Activated naive CD4-positive, alpha-beta T cell treated with anti-CD3 and anti-CD28 coated beads for 36 hours (primary cell): ENCODE results near the gene PSEN1. TPM values are rescaled to one million over a fixed set of nuclear protein-coding genes. Genes with fewer than 3 reads are reported as not detected.

Experiments
- CTCF ChIA-PET: fragments of 350-600 bp; sonication (Branson Sonifier 250); formaldehyde crosslinking; loops from one replicate; lab custom pipeline; 2021; ENCODE audit warnings: antibody characterized with exemption; lab: Charles Lee
- DNase-seq: peaks from one replicate; pipeline ENCODE4 v3.0.0-alpha.2; 2020
- H3K27ac Mint-ChIP-seq: one replicate; pipeline ENCODE4 v1.8.0; 2021; ENCODE audit warnings: mild to moderate bottlenecking, mixed read lengths
- H3K27me3 Mint-ChIP-seq: one replicate; pipeline ENCODE4 v1.8.0; 2021; ENCODE audit warnings: low read depth, mixed read lengths
- H3K36me3 Mint-ChIP-seq: one replicate; pipeline ENCODE4 v1.8.0; 2021; ENCODE audit warnings: low read depth, mixed read lengths
- H3K4me1 Mint-ChIP-seq: one replicate; pipeline ENCODE4 v1.8.0; 2021; ENCODE audit warnings: low read depth, mixed read lengths
- H3K4me3 Mint-ChIP-seq: one replicate; pipeline ENCODE4 v1.8.0; 2021; ENCODE audit warnings: mild to moderate bottlenecking, moderate library complexity, mixed read lengths
- H3K9me3 Mint-ChIP-seq: one replicate; pipeline ENCODE4 v1.8.0; 2021; ENCODE audit warnings: mixed read lengths
- intact Hi-C: fragments of 100-400 bp; cut with micrococcal nuclease; formaldehyde crosslinking; loops from one replicate; pipeline ENCODE4 v1.15.1; 2023
- total RNA-seq, 2 experiments: library from RNA; stranded (reverse); gene quantifications; one replicate each; pipeline ENCODE4 v1.2.3, GENCODE V29; 2021

The PSEN1 gene
- total RNA-seq, 2 experiments from 2014 or later = 24.5 to 26.0 TPM

- Mint-ChIP-seq H3K4me1 (no peaks in the 10 kb centered on the region), H3K36me3 (no peaks in the 10 kb centered on the region), H3K27ac (no peak overlapping the region), H3K4me3 (no peak overlapping the region), H3K27me3 (peaks cover 2% of the 10 kb centered on the region), H3K9me3 (no peaks in the 10 kb centered on the region)
- no peak for DNase-seq
- intact Hi-C loops = no loop called here
- CTCF ChIA-PET = no interaction called here
Observed at GRCh38 chr14:73263606-73264005, 127.3 kb downstream of the PSEN1 start.

DNA sequence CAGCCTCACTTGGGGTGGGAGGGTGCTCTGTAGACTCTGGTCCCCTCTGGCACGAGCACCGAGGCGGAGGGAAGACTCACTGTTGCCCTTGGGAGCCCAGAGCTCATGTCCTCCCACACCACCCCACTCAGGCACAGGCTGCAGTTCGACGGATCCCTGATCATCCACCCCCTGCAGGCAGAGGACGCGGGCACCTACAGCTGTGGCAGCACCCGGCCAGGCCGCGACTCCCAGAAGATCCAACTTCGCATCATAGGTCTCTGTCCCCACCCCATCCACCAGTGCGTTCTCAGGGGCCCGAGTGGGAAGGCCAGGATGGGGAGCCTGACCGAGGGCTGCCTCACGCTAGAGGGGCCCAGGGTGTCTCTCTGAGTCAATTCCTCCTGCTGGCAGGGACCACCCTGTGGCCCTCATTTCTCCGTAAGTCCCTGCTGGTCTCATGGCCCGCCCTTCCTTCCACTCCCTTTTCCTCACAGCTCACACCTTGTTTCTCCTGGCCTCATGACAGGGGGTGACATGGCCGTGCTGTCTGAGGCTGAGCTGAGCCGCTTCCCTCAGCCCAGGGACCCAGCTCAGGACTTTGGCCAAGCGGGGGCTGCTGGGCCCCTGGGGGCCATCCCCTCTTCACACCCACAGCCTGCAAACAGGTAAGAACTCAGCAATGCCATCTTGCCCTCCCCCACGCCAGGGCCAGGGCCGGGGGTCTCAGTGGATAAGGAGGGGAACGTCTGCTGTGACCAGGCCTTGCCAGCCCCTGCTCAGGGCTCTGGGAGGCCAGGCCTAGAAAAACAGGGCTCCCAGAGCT, 128.0 kb downstream of the PSEN1 start:
- H3K9me3 Mint-ChIP-seq = no peaks in the 10 kb centered on the region
- CTCF ChIA-PET = no interaction called here
- peaks cover 7% of the 10 kb centered on the region for H3K27me3 Mint-ChIP-seq
- DNase-seq = no peak
- H3K27ac Mint-ChIP-seq = no peak overlapping the region
- no peak overlapping the region for H3K4me3 Mint-ChIP-seq
- intact Hi-C loops = no loop called here
- peaks cover 1% of the 10 kb centered on the region for H3K4me1 Mint-ChIP-seq
- H3K36me3 Mint-ChIP-seq = no peaks in the 10 kb centered on the region

- no peak for DNase-seq
- H3K36me3 Mint-ChIP-seq = no peaks in the 10 kb centered on the region
- H3K4me1 Mint-ChIP-seq = peaks cover 2% of the 10 kb centered on the region
- no peaks in the 10 kb centered on the region for H3K9me3 Mint-ChIP-seq
- H3K4me3 Mint-ChIP-seq = no peak overlapping the region
- H3K27ac Mint-ChIP-seq = no peak overlapping the region
- intact Hi-C loops = no loop called here
- CTCF ChIA-PET = no interaction called here
- peaks cover 11% of the 10 kb centered on the region for H3K27me3 Mint-ChIP-seq
Observed at GRCh38 chr14:73264885-73265720, 128.8 kb downstream of the PSEN1 start.

- no peak for DNase-seq
- CTCF ChIA-PET = no interaction called here
- no peak overlapping the region for H3K4me3 Mint-ChIP-seq
- intact Hi-C loops = no loop called here
- H3K9me3 Mint-ChIP-seq = no peaks in the 10 kb centered on the region
- H3K27ac Mint-ChIP-seq = no peak overlapping the region
- peaks cover 17% of the 10 kb centered on the region for H3K27me3 Mint-ChIP-seq
- peaks cover 7% of the 10 kb centered on the region for H3K4me1 Mint-ChIP-seq
- H3K36me3 Mint-ChIP-seq = no peaks in the 10 kb centered on the region
Observed at GRCh38 chr14:73265721-73266046, 129.4 kb downstream of the PSEN1 start.

GRCh38 chr14:73266317-73266716, 130.0 kb downstream of the PSEN1 start:
- Mint-ChIP-seq H3K27ac (no peak overlapping the region), H3K27me3 (peaks cover 19% of the 10 kb centered on the region), H3K36me3 (no peaks in the 10 kb centered on the region), H3K9me3 (no peaks in the 10 kb centered on the region), H3K4me1 (peaks cover 8% of the 10 kb centered on the region), H3K4me3 (no peak overlapping the region)
- intact Hi-C loops = no loop called here
- no peak for DNase-seq
- CTCF ChIA-PET = interaction anchor here (0.6 kb wide), 1 partner anchor 62 kb away, joined by 3 read pairs; no protein-coding TSS in a partner anchor

- Mint-ChIP-seq H3K27me3 (peaks cover 19% of the 10 kb centered on the region), H3K9me3 (no peaks in the 10 kb centered on the region), H3K27ac (no peak overlapping the region), H3K4me3 (no peak overlapping the region), H3K4me1 (peaks cover 8% of the 10 kb centered on the region), H3K36me3 (no peaks in the 10 kb centered on the region)
- CTCF ChIA-PET = no interaction called here
- DNase-seq = no peak
- intact Hi-C loops = no loop called here
Observed at GRCh38 chr14:73267474-73267873, 131.2 kb downstream of the PSEN1 start.

- Mint-ChIP-seq H3K27me3 (peaks cover 17% of the 10 kb centered on the region), H3K36me3 (no peaks in the 10 kb centered on the region), H3K4me3 (peak overlapping the region; percentile 57), H3K4me1 (peaks cover 8% of the 10 kb centered on the region), H3K9me3 (no peaks in the 10 kb centered on the region), H3K27ac (no peak overlapping the region)
- DNase-seq = peak; percentile 28
- intact Hi-C loops = no loop called here
- CTCF ChIA-PET = interaction anchor here (0.5 kb wide), 1 partner anchor 199 kb away, joined by 3 read pairs; no protein-coding TSS in a partner anchor
Observed at GRCh38 chr14:73269729-73270531, 133.6 kb downstream of the PSEN1 start.

- Mint-ChIP-seq H3K27ac (no peak overlapping the region), H3K9me3 (no peaks in the 10 kb centered on the region), H3K27me3 (peaks cover 17% of the 10 kb centered on the region), H3K4me3 (no peak overlapping the region), H3K4me1 (peaks cover 8% of the 10 kb centered on the region), H3K36me3 (peaks cover 7% of the 10 kb centered on the region)
- intact Hi-C loops = no loop called here
- CTCF ChIA-PET = interaction anchor here (0.6 to 1.1 kb wide), 2 partner anchors 23 to 213 kb away, joined by 3 read pairs; no protein-coding TSS in a partner anchor
- no peak for DNase-seq
Observed at GRCh38 chr14:73272393-73272792, 136.1 kb downstream of the PSEN1 start.

Other genes starting within 250 kb of the PSEN1 start
- gene DPF3, start 242.4 kb upstream of the PSEN1 start, total RNA-seq = under 1 TPM; 0.29 to 0.47 TPM
- gene DCAF4, start 210.0 kb upstream of the PSEN1 start, total RNA-seq = 10 to 100 TPM; 13.3 to 16.4 TPM
- 1 to 10 TPM; 8.5 to 9.2 TPM for gene ZFYVE1, start 109.4 kb upstream of the PSEN1 start, total RNA-seq
- 10 to 100 TPM; 86.3 to 93.6 TPM for gene RBM25, start 78.0 kb upstream of the PSEN1 start, total RNA-seq
- 1 to 10 TPM; 1.0 TPM for gene PAPLN, start 101.0 kb downstream of the PSEN1 start, total RNA-seq